Activated CD4-positive, alpha-beta memory T cell treated with anti-CD3 and anti-CD28 coated beads, Interleukin-2, amount 10 ng/mL, durations not matched to agents 7 days and 5 days (primary cell): ENCODE results near the gene SLC37A4. TPM values are rescaled to one million over a fixed set of nuclear protein-coding genes. Genes with fewer than 3 reads are reported as not detected.
"Not testable (repeated sequence)": the region's sequence is repeated elsewhere in the genome, so short reads cannot be mapped to it uniquely, and the experiment has no call there.

Source experiments
- CTCF ChIA-PET: fragments of 350-600 bp; sonication (Branson Sonifier 250); formaldehyde crosslinking; loops from one replicate; lab custom pipeline; 2021; ENCODE audit warnings: antibody characterized with exemption, inconsistent platforms; lab: Charles Lee
- POLR2A ChIA-PET: fragments of 350-600 bp; sonication (Branson Sonifier 250); formaldehyde crosslinking; loops from one replicate; lab custom pipeline; 2021; ENCODE audit warnings: antibody characterized with exemption; lab: Charles Lee
- DNase-seq: peaks from one replicate; pipeline ENCODE4 v3.0.0-alpha.2; 2020
- H3K27ac Mint-ChIP-seq: one replicate; pipeline ENCODE4 v1.8.0; 2021; ENCODE audit warnings: mild to moderate bottlenecking, mixed read lengths
- H3K27me3 Mint-ChIP-seq: one replicate; pipeline ENCODE4 v1.8.0; 2021; ENCODE audit warnings: mixed read lengths
- H3K36me3 Mint-ChIP-seq: one replicate; pipeline ENCODE4 v1.8.0; 2021; ENCODE audit warnings: low read depth, mixed read lengths
- H3K4me1 Mint-ChIP-seq: one replicate; pipeline ENCODE4 v1.8.0; 2021; ENCODE audit warnings: mixed read lengths
- H3K4me3 Mint-ChIP-seq: one replicate; pipeline ENCODE4 v1.8.0; 2021; ENCODE audit warnings: mild to moderate bottlenecking, mixed read lengths
- H3K9me3 Mint-ChIP-seq: one replicate; pipeline ENCODE4 v1.8.0; 2021; ENCODE audit warnings: mixed read lengths
- total RNA-seq, 2 experiments: library from RNA; stranded (reverse); gene quantifications; one replicate each; pipeline ENCODE4 v1.2.3, GENCODE V29; 2021

The SLC37A4 gene
- total RNA-seq, 2 experiments from 2014 or later = 31.6 to 33.9 TPM

DNA sequence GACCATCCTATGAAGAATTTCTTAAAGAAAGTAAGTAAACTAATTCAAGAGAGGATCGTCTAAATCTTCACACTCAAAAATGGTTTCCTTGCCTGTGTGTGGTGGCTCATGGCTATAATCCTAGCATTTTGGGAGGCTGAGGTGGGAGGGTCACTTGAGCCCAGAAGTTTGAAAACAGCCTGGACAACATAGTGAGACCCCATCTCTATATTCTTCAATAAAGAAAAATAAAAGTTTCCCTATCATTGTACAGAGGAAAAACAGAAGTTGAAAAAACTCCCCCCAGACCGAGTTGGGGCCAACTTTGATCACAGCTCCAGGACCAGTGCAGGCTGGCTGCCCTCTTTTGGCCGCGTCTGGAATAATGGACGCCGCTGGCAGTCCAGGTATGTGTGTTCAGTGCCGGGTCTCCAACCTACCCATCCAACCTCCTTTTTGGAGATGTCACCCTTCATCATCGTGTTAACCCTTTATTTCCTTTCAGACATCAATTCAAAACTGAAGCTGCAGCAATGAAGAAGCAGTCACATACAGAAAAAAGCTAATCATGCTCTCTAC is 15.5 kb downstream of the SLC37A4 start:
- no peaks in the 10 kb centered on the region for H3K9me3 Mint-ChIP-seq
- H3K27ac Mint-ChIP-seq = peak overlapping the region; percentile 3
- H3K27me3 Mint-ChIP-seq = no peaks in the 10 kb centered on the region
- H3K4me3 Mint-ChIP-seq = no peak overlapping the region
- ChIA-PET CTCF (interaction anchor here (0.7 to 1.2 kb wide), 3 partner anchors 15 to 41 kb away, joined by 3 to 4 read pairs (median 3); no protein-coding TSS in a partner anchor), POLR2A (interaction anchor here (0.8 to 12.8 kb wide), 6 partner anchors 10 to 77 kb away, joined by 3 to 150 read pairs (median 5); partner anchors contain the start of genes CENATAC and SLC37A4)
- DNase-seq = no peak
- peaks cover 40% of the 10 kb centered on the region for H3K4me1 Mint-ChIP-seq
- peaks cover 78% of the 10 kb centered on the region for H3K36me3 Mint-ChIP-seq

DNA sequence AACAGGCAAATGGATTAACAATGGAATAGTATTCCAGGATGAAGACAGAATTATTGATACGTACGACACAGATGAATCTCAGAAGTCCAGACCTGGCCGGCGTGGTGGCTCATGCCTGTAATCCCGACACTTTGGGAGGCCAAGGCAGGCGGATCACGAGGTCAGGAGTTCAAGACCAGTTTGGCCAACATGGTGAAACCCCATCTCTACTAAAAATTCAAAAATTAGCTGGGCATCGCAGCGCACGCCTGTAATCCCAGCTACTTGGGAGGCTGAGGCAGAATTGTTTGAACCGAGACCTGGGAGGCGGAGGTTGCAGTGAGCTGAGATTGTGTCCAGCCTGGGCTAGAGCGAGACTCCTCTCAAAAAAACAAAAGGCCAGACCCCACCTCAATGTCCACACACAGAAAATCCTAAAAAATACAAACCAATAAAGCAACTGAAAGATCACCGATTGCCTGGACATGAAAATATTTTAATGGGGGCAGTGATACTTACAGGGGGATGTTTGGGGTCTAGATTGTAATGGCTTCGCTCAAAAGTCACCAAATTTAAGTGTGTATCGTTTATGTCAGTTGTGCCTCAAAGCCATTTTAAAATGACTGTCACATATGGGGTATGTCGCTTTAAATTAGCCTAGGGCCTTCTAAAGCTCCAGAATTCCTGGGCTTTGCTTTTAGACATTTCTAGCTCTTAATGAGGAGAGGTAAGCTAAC is 16.3 kb downstream of the SLC37A4 start:
- H3K27me3 Mint-ChIP-seq = no peaks in the 10 kb centered on the region
- POLR2A ChIA-PET = interaction anchor here (0.9 to 12.8 kb wide), 4 partner anchors 9 to 16 kb away, joined by 3 to 150 read pairs (median 4); partner anchors contain the start of gene CENATAC
- H3K9me3 Mint-ChIP-seq = no peaks in the 10 kb centered on the region
- peaks cover 78% of the 10 kb centered on the region for H3K36me3 Mint-ChIP-seq
- CTCF ChIA-PET = interaction anchor here (1.1 to 1.2 kb wide), 2 partner anchors 17 to 42 kb away, joined by 3 read pairs; no protein-coding TSS in a partner anchor
- no peak overlapping the region for H3K4me3 Mint-ChIP-seq
- no peak overlapping the region for H3K27ac Mint-ChIP-seq
- DNase-seq = no peak
- peaks cover 35% of the 10 kb centered on the region for H3K4me1 Mint-ChIP-seq

DNA sequence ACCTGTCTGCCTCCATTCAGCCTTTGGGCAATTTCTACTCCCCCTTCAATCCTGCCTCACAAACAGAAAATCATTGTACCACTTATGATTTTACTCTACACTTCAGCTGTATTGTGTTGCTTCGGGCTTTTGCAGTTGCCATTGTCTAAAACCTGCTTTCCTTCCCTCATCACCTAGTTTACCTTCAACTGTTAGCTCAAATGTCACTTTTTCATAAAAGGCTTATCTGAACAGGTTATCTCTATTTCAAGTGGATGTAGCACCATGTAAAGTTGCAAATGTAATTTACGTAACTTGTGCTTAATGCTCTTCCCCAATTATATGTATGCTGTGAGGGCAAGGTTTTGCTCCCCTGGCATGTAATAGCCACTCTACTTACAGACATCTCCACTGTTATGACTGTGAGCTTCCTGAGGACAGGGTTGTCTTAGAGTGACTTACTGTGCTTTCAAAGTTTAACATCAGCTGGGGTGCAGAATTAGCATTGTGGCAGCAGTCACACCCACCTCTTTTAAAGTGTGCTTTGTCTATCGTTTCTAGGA is 18.0 kb downstream of the SLC37A4 start:
- POLR2A ChIA-PET = interaction anchor here (1.0 to 12.8 kb wide), 3 partner anchors 14 to 83 kb away, joined by 3 to 150 read pairs (median 4); partner anchors contain the start of gene CENATAC

DNA sequence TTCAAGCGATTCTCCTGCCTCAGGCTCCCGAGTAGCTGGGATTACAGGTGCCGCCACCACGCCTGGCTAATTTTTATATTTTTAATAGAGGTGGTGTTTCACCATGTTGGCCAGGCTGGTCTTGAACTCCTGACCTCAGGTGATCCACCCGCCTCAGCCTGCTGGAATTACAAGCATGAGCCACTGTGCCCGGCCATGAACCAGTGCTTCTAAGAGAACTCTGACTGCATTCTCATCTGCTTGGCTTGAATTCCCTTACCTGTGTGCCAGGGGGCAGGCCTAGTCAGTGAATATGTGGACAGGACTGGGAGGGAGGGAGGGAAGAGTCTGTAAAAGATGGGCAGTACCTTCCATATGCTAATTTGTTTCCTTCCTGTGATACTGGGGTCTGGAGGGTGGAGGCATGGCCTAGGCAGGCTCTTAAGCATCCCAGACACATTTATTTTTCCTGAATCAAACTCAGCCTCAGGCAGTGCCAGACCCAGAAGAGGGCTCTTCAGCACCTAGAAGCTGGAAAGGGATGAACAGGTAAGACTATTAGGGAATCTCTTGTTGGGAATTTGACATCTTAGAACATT is 19.1 kb downstream of the SLC37A4 start:
- Mint-ChIP-seq H3K4me3 (no peak overlapping the region), H3K9me3 (no peaks in the 10 kb centered on the region), H3K27me3 (no peaks in the 10 kb centered on the region), H3K27ac (no peak overlapping the region), H3K4me1 (peaks cover 31% of the 10 kb centered on the region), H3K36me3 (peaks cover 75% of the 10 kb centered on the region)
- ChIA-PET CTCF (no interaction called here), POLR2A (interaction anchor here (12.8 kb wide), 1 partner anchor 13 kb away, joined by 150 read pairs; the partner anchor contains the start of gene CENATAC)
- DNase-seq = no peak

More for the DNA sequence above, 18.0 kb downstream of the SLC37A4 start:
- peaks cover 33% of the 10 kb centered on the region for H3K4me1 Mint-ChIP-seq
- H3K9me3 Mint-ChIP-seq = no peaks in the 10 kb centered on the region
- H3K27me3 Mint-ChIP-seq = no peaks in the 10 kb centered on the region
- H3K4me3 Mint-ChIP-seq = no peak overlapping the region
- H3K36me3 Mint-ChIP-seq = peaks cover 76% of the 10 kb centered on the region
- CTCF ChIA-PET = no interaction called here
- H3K27ac Mint-ChIP-seq = peak overlapping the region; percentile 19
- DNase-seq = no peak

DNA sequence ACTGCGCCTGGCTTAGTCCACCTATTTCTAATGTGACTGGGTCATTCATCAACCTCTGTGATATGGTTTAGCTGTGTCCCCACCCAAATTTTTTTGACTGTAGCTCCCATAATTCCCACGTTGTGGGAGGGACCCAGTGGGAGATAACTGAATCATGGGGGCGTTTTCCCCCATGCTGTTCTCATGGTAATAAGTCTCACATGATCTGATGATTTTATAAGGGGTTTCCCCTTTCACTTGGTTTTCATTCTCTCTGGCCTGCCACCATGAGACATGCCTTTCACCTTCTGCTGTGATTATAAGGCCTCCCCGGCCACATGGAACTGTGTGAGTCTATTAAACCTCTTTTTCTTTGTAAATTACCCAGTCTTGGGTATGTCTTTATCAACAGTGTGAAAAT is 24.0 kb downstream of the SLC37A4 start:
- Mint-ChIP-seq H3K4me1 (peaks cover 10% of the 10 kb centered on the region), H3K27ac (no peak overlapping the region), H3K36me3 (peaks cover 56% of the 10 kb centered on the region), H3K9me3 (no peaks in the 10 kb centered on the region), H3K4me3 (no peak overlapping the region), H3K27me3 (no peaks in the 10 kb centered on the region)
- CTCF ChIA-PET = interaction anchor here (0.7 kb wide), 1 partner anchor 12 kb away, joined by 4 read pairs; no protein-coding TSS in a partner anchor
- no peak for DNase-seq
- POLR2A ChIA-PET = no interaction called here

DNA sequence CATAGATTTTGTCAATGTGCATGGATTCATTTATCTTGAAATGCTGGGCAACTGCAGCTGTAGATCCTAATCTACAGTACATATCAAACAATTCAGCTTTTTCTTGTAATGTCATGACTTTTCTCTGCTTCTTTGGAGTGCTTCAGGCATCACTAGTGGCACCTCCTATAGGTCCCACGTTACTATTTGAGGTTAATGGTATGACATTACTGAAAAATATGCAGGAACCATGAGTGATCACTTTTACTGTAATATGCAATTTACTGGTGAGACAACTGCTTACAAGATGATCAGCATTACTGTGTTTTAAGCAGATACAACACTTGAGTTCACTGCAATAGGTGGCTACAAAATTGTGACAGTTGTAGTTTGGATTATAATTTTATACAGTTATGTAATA is 29.8 kb downstream of the SLC37A4 start:
- Mint-ChIP-seq H3K4me3 (no peak overlapping the region), H3K27me3 (no peaks in the 10 kb centered on the region), H3K36me3 (peaks cover 56% of the 10 kb centered on the region), H3K27ac (no peak overlapping the region), H3K4me1 (peaks cover 41% of the 10 kb centered on the region), H3K9me3 (no peaks in the 10 kb centered on the region)
- POLR2A ChIA-PET = interaction anchor here (1.6 to 5.7 kb wide), 2 partner anchors 14 to 56 kb away, joined by 6 to 150 read pairs; partner anchors contain the start of genes RPS25 and TRAPPC4
- no peak for DNase-seq
- CTCF ChIA-PET = no interaction called here

DNA sequence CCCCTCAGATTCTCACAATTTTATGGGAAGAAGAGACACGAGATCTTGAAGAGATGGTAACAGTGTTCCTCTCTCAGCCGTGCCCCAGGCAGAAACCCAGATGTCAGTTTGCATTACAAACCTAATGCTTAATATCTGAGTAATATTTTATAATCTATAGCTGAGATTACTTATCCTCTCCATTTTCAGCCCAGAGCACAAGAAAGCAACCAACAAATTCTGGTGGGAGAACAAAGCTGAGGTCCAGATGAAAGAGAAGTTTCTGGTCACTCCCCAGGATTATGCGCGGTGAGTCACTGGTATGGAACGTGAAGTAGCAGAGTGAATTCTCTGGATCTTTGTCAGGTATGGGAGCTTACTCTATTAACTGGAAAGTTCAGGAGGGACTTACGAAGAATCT is 31.9 kb downstream of the SLC37A4 start:
- peaks cover 50% of the 10 kb centered on the region for H3K36me3 Mint-ChIP-seq

DNA sequence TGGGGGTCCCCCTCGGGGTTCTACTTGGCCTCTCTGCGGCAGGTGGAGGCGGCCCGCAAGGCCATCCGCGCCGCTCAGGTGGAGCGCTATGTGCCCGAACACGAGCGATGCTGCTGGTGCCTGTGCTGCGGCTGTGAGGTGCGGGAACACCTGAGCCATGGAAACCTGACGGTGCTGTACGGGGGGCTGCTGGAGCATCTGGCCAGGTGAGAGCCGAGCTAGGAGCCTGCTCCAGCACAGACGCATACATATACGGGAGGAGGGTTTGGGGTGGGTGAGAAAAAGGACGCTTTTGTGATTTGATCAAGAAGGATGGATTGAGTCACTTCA is 32.3 kb downstream of the SLC37A4 start:
- Mint-ChIP-seq H3K9me3 (no peaks in the 10 kb centered on the region), H3K27me3 (no peaks in the 10 kb centered on the region), H3K27ac (peak overlapping the region; percentile 95), H3K36me3 (peaks cover 46% of the 10 kb centered on the region), H3K4me3 (peak overlapping the region; percentile 99), H3K4me1 (peaks cover 38% of the 10 kb centered on the region)
- ChIA-PET POLR2A (interaction anchor here (0.9 to 5.7 kb wide), 22 partner anchors 9 to 323 kb away, joined by 3 to 150 read pairs (median 8); partner anchors contain the start of genes C2CD2L, DDX6, HMBS and HYOU1), CTCF (interaction anchor here (1.9 to 3.0 kb wide), 3 partner anchors 9 to 33 kb away, joined by 5 to 12 read pairs (median 6); partner anchors contain the start of gene SLC37A4)
- DNase-seq = no peak

More for the DNA sequence above, 31.9 kb downstream of the SLC37A4 start:
- peaks cover 38% of the 10 kb centered on the region for H3K4me1 Mint-ChIP-seq
- H3K27me3 Mint-ChIP-seq = no peaks in the 10 kb centered on the region
- peak overlapping the region; percentile 99 for H3K4me3 Mint-ChIP-seq
- H3K27ac Mint-ChIP-seq = peak overlapping the region; percentile 95
- H3K9me3 Mint-ChIP-seq = no peaks in the 10 kb centered on the region
- DNase-seq = no peak
- ChIA-PET POLR2A (interaction anchor here (2.0 to 5.7 kb wide), 5 partner anchors 16 to 208 kb away, joined by 9 to 150 read pairs (median 26); partner anchors contain the start of genes DDX6, RPS25, TRAPPC4 and VPS11), CTCF (interaction anchor here (1.0 to 3.0 kb wide), 3 partner anchors 9 to 57 kb away, joined by 3 to 12 read pairs (median 6); partner anchors contain the start of gene SLC37A4)

DNA sequence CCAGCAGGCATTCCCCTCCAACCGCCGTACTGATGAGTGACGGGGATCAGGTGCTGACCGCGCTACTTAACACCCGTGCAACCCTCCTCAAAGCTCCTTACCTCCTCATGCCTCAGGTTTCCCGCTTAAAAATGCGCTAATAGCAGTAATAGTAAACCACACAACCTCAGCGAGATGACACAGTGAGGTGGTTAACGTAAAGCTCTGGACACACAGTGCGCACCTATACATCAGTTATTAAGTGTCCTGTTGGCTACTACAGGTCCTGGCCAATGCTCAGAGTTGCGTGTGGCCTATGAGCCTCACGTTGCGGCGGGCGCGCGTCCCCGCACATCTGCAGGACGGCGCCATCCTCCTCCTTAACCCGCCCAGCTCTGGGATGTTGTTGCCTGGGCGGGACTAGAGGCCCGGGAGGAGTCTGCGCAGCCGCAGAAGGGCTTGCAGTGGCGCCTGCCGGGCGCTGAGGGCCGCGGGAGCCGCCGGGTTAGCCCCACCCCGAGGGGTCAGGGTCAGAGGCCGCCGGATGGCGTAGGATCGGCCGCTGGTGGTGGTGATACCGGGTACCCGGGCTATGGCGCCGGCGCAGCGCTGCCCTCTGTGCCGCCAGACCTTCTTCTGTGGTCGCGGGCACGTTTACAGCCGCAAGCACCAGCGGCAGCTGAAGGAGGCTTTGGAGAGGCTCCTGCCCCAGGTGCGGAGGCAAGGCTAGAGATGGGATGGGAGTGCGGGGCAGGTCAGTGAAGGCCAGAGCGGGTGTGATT is 32.9 kb downstream of the SLC37A4 start, which contains the start of gene CENATAC:
CENATAC (plus strand) TSS at position 512 of the 761 bp plus-strand sequence; CDS start at position 572, 60 bp downstream.
- peaks cover 36% of the 10 kb centered on the region for H3K4me1 Mint-ChIP-seq
- ChIA-PET CTCF (interaction anchor here (0.8 to 3.0 kb wide), 8 partner anchors 8 to 340 kb away, joined by 3 to 12 read pairs (median 4); partner anchors contain the start of gene SLC37A4), POLR2A (interaction anchor here (0.7 to 5.7 kb wide), 35 partner anchors 9 to 323 kb away, joined by 3 to 150 read pairs (median 5); partner anchors contain the start of genes C2CD2L, CBL, DDX6 and HMBS)
- no peaks in the 10 kb centered on the region for H3K27me3 Mint-ChIP-seq
- no peaks in the 10 kb centered on the region for H3K9me3 Mint-ChIP-seq
- peaks cover 41% of the 10 kb centered on the region for H3K36me3 Mint-ChIP-seq
- peak within 1 kb of the TSS; percentile 95 for H3K27ac Mint-ChIP-seq
- peak; percentile 98 for DNase-seq
- peak within 1 kb of the TSS; percentile 99 for H3K4me3 Mint-ChIP-seq

DNA sequence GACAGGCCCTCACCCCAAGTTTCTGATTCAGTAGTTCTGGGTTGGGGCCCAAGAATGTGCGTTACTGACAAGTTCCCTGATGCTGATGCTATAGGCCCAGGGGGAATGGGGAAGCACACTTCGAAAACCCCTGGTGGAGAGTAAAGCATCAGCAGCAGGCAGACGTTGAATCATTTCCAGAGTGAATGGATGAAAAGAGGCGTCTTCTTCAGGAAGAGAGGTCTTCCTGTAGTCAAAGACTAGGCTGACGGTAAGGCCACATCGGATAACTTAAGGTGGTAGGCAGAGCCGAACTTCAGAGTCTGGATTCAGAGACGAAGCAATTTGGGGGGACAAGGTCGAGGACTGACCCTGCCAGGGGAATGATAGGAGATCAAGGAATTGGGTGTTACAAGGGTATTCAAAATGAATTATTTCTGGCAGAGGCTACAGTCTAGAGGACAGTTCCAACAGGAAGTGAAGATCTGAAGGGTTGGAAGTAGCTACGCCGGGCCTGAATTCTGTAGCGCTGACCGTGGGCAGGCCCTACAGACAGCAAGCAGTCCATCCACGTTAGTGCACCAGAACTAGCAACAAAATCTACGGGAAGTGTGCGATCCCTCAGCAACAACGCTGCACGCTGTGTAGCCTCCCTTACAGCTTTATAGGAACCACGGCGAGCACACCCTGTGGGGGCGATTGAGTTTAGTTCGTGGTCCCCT is 33.6 kb downstream of the SLC37A4 start:
- peak overlapping the region; percentile 99 for H3K4me3 Mint-ChIP-seq
- H3K36me3 Mint-ChIP-seq = peaks cover 35% of the 10 kb centered on the region

DNA sequence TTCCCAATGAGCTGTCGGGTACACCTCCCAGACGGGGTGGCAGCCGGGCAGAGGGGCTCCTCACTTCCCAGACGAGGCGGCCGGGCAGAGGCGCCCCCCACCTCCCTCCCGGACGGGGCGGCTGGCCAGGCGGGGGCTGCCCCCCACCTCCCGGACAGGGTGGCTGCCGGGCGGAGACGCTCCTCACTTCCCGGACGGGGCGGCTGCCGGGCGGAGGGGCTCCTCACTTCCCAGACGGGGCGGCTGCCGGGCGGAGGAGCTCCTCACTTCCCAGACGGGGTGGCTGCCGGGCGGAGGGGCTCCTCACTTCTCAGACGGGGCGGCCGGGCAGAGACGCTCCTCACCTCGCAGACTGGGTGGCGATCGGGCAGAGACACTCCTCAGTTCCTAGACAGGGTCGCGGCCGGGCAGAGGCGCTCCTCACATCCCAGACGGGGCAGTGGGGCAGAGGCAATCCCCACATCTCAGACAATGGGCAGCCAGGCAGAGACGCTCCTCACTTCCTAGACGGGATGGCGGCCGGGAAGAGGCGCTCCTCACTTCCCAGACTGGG is 39.1 kb downstream of the SLC37A4 start:
- H3K9me3 Mint-ChIP-seq, DNase-seq, H3K4me1 Mint-ChIP-seq, H3K4me3 Mint-ChIP-seq, H3K36me3 Mint-ChIP-seq, H3K27ac Mint-ChIP-seq, H3K27me3 Mint-ChIP-seq, CTCF ChIA-PET, POLR2A ChIA-PET: not testable (repeated sequence)

More for the DNA sequence above, 33.6 kb downstream of the SLC37A4 start:
- ChIA-PET POLR2A (interaction anchor here (0.7 to 5.7 kb wide), 34 partner anchors 8 to 324 kb away, joined by 3 to 150 read pairs (median 5); partner anchors contain the start of genes C2CD2L, CBL, DDX6 and HMBS), CTCF (interaction anchor here (0.8 to 3.0 kb wide), 8 partner anchors 8 to 341 kb away, joined by 3 to 12 read pairs (median 4); partner anchors contain the start of gene SLC37A4)
- Mint-ChIP-seq H3K27me3 (no peaks in the 10 kb centered on the region), H3K4me1 (peaks cover 36% of the 10 kb centered on the region), H3K27ac (peak overlapping the region; percentile 95), H3K9me3 (no peaks in the 10 kb centered on the region)
- DNase-seq = peak; percentile 48
